22Rv1 (cell line): Measurements from ENCODE around the gene RBM14.

ENCODE experiments used
- CTCF ChIP-seq: fragments of 450-650 bp; IDR thresholded peaks from 2 replicates; pipeline ENCODE4 v1.5.1; 2017; ENCODE audit warnings: mild to moderate bottlenecking
- ZFX ChIP-seq: fragments of 450-650 bp; IDR thresholded peaks from 2 replicates; pipeline ENCODE4 v1.6.1; 2017; ENCODE audit warnings: antibody characterized with exemption, borderline replicate concordance

GRCh38 chr11:66625752-66626149, 9.3 kb downstream of the RBM14 start:
- no peak for TF ChIP-seq CTCF
- TF ChIP-seq ZFX, result no peak
